ENCODE measurements around the gene SERPINI1.

DNA sequence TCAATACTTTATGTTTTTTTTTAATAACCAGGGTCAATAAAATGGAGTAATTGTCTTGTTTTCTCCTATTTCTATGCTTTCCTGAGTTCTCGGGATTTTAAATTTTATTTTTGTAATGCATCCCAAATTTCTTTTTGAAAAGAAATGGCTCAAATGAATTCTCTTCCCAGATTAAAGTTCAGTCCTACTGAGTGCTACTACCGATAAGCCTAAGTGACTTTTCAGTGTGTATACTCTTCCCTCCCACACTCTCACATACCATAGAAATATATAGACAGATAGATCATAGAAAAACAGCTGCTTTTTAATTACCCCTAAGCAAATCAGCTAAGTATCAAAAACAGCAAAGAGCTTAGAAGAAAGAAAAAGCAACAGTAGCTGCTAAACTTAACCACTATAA is 1.5 kb downstream of the SERPINI1 start:
- TF ChIP-seq POLR2A (IDR thresholded peaks at IDR 0.05), result no peak
- TF ChIP-seq, protein P1, sequence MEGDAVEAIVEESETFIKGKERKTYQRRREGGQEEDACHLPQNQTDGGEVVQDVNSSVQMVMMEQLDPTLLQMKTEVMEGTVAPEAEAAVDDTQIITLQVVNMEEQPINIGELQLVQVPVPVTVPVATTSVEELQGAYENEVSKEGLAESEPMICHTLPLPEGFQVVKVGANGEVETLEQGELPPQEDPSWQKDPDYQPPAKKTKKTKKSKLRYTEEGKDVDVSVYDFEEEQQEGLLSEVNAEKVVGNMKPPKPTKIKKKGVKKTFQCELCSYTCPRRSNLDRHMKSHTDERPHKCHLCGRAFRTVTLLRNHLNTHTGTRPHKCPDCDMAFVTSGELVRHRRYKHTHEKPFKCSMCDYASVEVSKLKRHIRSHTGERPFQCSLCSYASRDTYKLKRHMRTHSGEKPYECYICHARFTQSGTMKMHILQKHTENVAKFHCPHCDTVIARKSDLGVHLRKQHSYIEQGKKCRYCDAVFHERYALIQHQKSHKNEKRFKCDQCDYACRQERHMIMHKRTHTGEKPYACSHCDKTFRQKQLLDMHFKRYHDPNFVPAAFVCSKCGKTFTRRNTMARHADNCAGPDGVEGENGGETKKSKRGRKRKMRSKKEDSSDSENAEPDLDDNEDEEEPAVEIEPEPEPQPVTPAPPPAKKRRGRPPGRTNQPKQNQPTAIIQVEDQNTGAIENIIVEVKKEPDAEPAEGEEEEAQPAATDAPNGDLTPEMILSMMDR (IDR thresholded peaks at IDR 0.05), result no peak
